ENCODE data around the gene RPS21. TPM values are rescaled to one million over a fixed set of nuclear protein-coding genes. Genes with fewer than 3 reads are reported as not detected.

Gene RPS21
- total and polyA plus RNA-seq, 2 of the 13 experiments (the other 11 are each of a cell fraction or from before 2014, with no cell fraction given), result 2,647 to 11,063 TPM

DNA sequence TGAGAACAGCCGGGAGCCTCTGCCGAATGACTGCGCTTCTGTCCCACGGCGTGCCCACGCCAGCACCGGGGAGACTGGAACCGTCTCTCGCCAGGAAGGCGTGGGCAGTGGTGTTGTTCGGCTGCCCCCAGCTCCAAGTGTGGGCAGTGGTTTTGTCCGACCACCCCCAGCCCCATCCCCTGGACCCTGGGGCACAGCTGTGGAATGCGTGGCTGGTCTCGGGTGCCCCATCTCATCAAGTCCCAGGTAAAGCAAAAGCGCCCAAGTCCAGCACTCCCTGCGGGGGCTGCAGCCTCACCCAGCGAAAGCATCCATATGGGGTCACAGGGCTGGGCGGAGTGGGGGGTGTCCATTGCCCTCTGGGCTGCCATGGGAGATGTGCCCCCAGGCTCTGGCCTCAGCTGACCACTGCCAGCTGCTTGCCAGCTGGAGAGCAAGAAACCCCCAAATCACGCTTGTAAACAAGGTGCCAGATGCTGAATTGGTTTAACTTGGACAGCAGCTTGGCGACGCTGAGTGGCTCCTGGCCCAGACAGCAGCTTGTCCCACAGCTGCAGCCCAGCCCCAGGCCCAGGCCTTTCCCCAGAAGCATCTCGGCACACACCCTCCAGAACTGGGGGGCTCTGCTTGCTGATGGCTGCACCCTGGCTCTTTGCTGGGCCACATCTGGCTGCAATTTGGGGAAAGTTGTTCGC is 15.7 kb downstream of the RPS21 start (continued):
- no peak for TF ChIP-seq ZNF569 (CRISPR knock-in tag; IDR thresholded peaks at IDR 0.05; ENCODE audit: borderline replicate concordance)
- TF ChIP-seq, protein P1, sequence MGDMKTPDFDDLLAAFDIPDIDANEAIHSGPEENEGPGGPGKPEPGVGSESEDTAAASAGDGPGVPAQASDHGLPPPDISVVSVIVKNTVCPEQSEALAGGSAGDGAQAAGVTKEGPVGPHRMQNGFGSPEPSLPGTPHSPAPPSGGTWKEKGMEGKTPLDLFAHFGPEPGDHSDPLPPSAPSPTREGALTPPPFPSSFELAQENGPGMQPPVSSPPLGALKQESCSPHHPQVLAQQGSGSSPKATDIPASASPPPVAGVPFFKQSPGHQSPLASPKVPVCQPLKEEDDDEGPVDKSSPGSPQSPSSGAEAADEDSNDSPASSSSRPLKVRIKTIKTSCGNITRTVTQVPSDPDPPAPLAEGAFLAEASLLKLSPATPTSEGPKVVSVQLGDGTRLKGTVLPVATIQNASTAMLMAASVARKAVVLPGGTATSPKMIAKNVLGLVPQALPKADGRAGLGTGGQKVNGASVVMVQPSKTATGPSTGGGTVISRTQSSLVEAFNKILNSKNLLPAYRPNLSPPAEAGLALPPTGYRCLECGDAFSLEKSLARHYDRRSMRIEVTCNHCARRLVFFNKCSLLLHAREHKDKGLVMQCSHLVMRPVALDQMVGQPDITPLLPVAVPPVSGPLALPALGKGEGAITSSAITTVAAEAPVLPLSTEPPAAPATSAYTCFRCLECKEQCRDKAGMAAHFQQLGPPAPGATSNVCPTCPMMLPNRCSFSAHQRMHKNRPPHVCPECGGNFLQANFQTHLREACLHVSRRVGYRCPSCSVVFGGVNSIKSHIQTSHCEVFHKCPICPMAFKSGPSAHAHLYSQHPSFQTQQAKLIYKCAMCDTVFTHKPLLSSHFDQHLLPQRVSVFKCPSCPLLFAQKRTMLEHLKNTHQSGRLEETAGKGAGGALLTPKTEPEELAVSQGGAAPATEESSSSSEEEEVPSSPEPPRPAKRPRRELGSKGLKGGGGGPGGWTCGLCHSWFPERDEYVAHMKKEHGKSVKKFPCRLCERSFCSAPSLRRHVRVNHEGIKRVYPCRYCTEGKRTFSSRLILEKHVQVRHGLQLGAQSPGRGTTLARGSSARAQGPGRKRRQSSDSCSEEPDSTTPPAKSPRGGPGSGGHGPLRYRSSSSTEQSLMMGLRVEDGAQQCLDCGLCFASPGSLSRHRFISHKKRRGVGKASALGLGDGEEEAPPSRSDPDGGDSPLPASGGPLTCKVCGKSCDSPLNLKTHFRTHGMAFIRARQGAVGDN (CRISPR knock-in tag; IDR thresholded peaks at IDR 0.05), result 0 out of 2 replicates have a peak, but pooled peaks have one; percentile 13
- TF ChIP-seq, protein P2, sequence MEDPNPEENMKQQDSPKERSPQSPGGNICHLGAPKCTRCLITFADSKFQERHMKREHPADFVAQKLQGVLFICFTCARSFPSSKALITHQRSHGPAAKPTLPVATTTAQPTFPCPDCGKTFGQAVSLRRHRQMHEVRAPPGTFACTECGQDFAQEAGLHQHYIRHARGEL (CRISPR knock-in tag; IDR thresholded peaks at IDR 0.05), result 0 out of 2 replicates have a peak, but pooled peaks have one; percentile 31

DNA sequence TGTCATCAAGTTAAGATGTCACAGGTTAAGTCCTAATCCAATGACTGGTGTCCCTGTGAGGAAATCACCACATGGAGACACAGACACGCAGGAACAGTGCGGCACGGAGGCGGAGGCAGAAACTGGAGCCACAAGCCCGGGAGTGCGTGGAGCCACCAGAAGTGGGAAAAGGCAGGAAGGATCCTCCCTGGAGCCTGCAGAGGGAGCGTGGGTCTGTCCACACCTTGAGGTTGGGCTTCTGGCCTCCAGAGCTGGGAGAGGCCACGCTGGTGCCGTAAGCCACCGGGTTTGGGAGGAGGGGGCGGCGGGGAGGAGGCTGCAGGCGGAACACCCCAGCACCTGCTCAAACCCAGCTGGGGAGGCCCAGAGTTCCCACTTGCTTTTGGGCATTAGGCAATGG is 16.4 kb downstream of the RPS21 start:
- no peak for FAIRE-seq
- Histone ChIP-seq H3K4me1 (ENCODE audit: insufficient read depth, low read length) (peaks cover 39% of the 10 kb centered on the region), H3K9ac (ENCODE audit: insufficient read depth, low read depth, low read length) (no peak overlapping the region), H2AFZ (ENCODE audit: low read length) (no peak overlapping the region), H3K4me2 (ENCODE audit: low read depth, low read length) (no peak overlapping the region), H3K27me3 (ENCODE audit: control insufficient read depth in 1 of 2, insufficient read depth in 2 of 2, low read length in 2 of 2) (peaks cover 0 to 7% of the 10 kb centered on the region in 2 experiments; a peak in 4 of 5 replicates), H4K20me1 (ENCODE audit: insufficient read depth, low read length) (peaks cover 3% of the 10 kb centered on the region; the same call in 1 of the 2 replicates), H3K9me3 (ENCODE audit: low read length) (no peaks in the 10 kb centered on the region), H3K79me2 (ENCODE audit: insufficient read depth, low read length) (peaks cover 9% of the 10 kb centered on the region), H3K4me3 (replicated peaks in 1 of 3; ENCODE audit: insufficient read depth in 1 of 3, low read depth in 2 of 3, low read length in 3 of 3) (no peak overlapping the region), H3K36me3 (replicated peaks in 1 of 2; ENCODE audit: control insufficient read depth in 1 of 2, insufficient read depth in 2 of 2, low read length in 2 of 2) (peaks cover 2 to 19% of the 10 kb centered on the region in 2 experiments; a peak in 3 of 5 replicates), H3K27ac (ENCODE audit: extremely low read length, insufficient read depth, low read length) (no peak overlapping the region)
- in situ Hi-C loops (cut with HindIII; ENCODE audit: extremely low pct_ligation_motif_present, low pct_unique_long_range_greater_than_20kb), result no loop called here
- WGBS (ENCODE audit: low lambda C conversion rate), result 96% methylated on average over 13 of the region's 13 CpGs
- BruUV-seq (replicated peaks), result no TSS peak
- CTCF ChIA-PET (ENCODE audit: low intra/inter-chr PET ratio, low total read pairs), result no interaction called here
- intact Hi-C loops (cut with micrococcal nuclease; ENCODE audit: unreplicated experiment), result no loop called here
- POLR2A ChIA-PET, result interaction anchor here (1.4 kb wide), 1 partner anchor 16 kb away, joined by 6 read pairs; the partner anchor contains the start of gene RPS21
- TF ChIP-seq NFKB2 (CRISPR knock-in tag; IDR thresholded peaks at IDR 0.05; ENCODE audit: borderline replicate concordance) (0 out of 2 replicates have a peak, but pooled peaks have one; percentile 17), ZFY (CRISPR knock-in tag; IDR thresholded peaks at IDR 0.05) (0 out of 2 replicates have a peak, but pooled peaks have one; percentile 8), KDM2A (CRISPR knock-in tag; IDR thresholded peaks at IDR 0.05; ENCODE audit: borderline replicate concordance, low read depth) (0 out of 2 replicates have a peak, but pooled peaks have one; percentile 6)
- TF ChIP-seq, protein P3, sequence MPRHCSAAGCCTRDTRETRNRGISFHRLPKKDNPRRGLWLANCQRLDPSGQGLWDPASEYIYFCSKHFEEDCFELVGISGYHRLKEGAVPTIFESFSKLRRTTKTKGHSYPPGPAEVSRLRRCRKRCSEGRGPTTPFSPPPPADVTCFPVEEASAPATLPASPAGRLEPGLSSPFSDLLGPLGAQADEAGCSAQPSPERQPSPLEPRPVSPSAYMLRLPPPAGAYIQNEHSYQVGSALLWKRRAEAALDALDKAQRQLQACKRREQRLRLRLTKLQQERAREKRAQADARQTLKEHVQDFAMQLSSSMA (CRISPR knock-in tag; IDR thresholded peaks at IDR 0.05), result no peak
- no peak for ATAC-seq
- no peak for DNase-seq (ENCODE audit: low spot score)

All from HepG2 (cell line).